Cardiac septum (tissue), 1 donor: Measurements from ENCODE around the gene BSCL2. TPM values are rescaled to one million over a fixed set of nuclear protein-coding genes. Genes with fewer than 3 reads are reported as not detected.

ENCODE experiments used
- DNase-seq: peaks from one replicate; pipeline ENCODE4 v3.0.0-alpha.2; 2020; ENCODE audit warnings: low spot score
- intact Hi-C: fragments of 100-400 bp; cut with DNase I; formaldehyde crosslinking; loops from one replicate; pipeline ENCODE4 v1.14.0; 2022
- total RNA-seq: library from RNA; stranded (reverse); fragmentation: NEBNext Ultra II Directional; extraction: Animal tissue kit (Norgen Biotek cat#: 25700); gene quantifications from one replicate; pipeline ENCODE4 v1.2.1, GENCODE V29; 2021
- donor health status: DM: no; HTN: no; CAD: no.

The BSCL2 gene
- total RNA-seq, 1 donor from 2014 or later = 13.3 TPM

- intact Hi-C loops = no loop called here
- DNase-seq = no peak
Observed at GRCh38 chr11:62644220-62644619, 63.0 kb downstream of the BSCL2 start.

Other genes with a start within 250 kb of the BSCL2 start
- 485 TPM for gene AHNAK, start 160.6 kb downstream of the BSCL2 start, total RNA-seq
- 735 TPM for gene EEF1G, start 133.5 kb downstream of the BSCL2 start, total RNA-seq
- gene TUT1, start 115.9 kb downstream of the BSCL2 start, total RNA-seq = 11.7 TPM
- gene MTA2, start 105.6 kb downstream of the BSCL2 start, total RNA-seq = 36.8 TPM
- 29.6 TPM for gene EML3, start 94.6 kb downstream of the BSCL2 start, total RNA-seq
- 6.0 TPM for gene ROM1, start 94.2 kb downstream of the BSCL2 start, total RNA-seq
- gene B3GAT3, start 85.4 kb downstream of the BSCL2 start, total RNA-seq = 16.0 TPM
- gene GANAB, start 60.8 kb downstream of the BSCL2 start, total RNA-seq = 99.8 TPM
- 10.0 TPM for gene INTS5, start 54.1 kb downstream of the BSCL2 start, total RNA-seq
- 25.4 TPM for gene C11orf98, start 42.2 kb downstream of the BSCL2 start, total RNA-seq
- 7.5 TPM for gene CSKMT, start 42.1 kb downstream of the BSCL2 start, total RNA-seq
- gene UQCC3, start 35.8 kb downstream of the BSCL2 start, total RNA-seq = 6.9 TPM
- gene LBHD1, start 35.2 kb downstream of the BSCL2 start, total RNA-seq = 2.4 TPM
- gene UBXN1, start 28.4 kb downstream of the BSCL2 start, total RNA-seq = 62.9 TPM
- gene LRRN4CL, start 17.9 kb downstream of the BSCL2 start, total RNA-seq = 2.9 TPM
- 0.27 TPM for gene GNG3, start 252 bp upstream of the BSCL2 start, total RNA-seq
- gene HNRNPUL2, start 20.0 kb upstream of the BSCL2 start, total RNA-seq = 34.8 TPM
- 13.6 TPM for gene TTC9C, start 21.1 kb upstream of the BSCL2 start, total RNA-seq
- 10.9 TPM for gene ZBTB3, start 46.7 kb upstream of the BSCL2 start, total RNA-seq
- 45.3 TPM for gene POLR2G, start 54.2 kb upstream of the BSCL2 start, total RNA-seq
- gene TAF6L, start 64.0 kb upstream of the BSCL2 start, total RNA-seq = 9.7 TPM
- gene TMEM179B, start 80.0 kb upstream of the BSCL2 start, total RNA-seq = 12.0 TPM
- gene TMEM223, start 84.6 kb upstream of the BSCL2 start, total RNA-seq = 17.7 TPM
- 36.7 TPM for gene NXF1, start 98.0 kb upstream of the BSCL2 start, total RNA-seq
- 19.7 TPM for gene STX5, start 124.6 kb upstream of the BSCL2 start, total RNA-seq
- gene TEX54, start 125.4 kb upstream of the BSCL2 start, total RNA-seq = not detected
- 22.8 TPM for gene WDR74, start 132.2 kb upstream of the BSCL2 start, total RNA-seq
- gene SLC3A2, start 173.5 kb upstream of the BSCL2 start, total RNA-seq = 38.6 TPM
- not detected for gene CHRM1, start 213.9 kb upstream of the BSCL2 start, total RNA-seq